ENCODE results near the gene POLE3.
"Not testable (repeated sequence)": the region's sequence is repeated elsewhere in the genome, so short reads cannot be mapped to it uniquely, and the experiment has no call there.

- not testable (repeated sequence) for TF ChIP-seq POLR2AphosphoS5, POLR2A (IDR thresholded peaks at IDR 0.05; ENCODE audit: low read depth, low read length)
These were observed 31.2 kb downstream of the POLE3 start for GRCh38 chr9:113379094-113379828.

All from GM12892 (cell line).